Activated CD4-positive, CD25-positive, alpha-beta regulatory T cell treated with anti-CD3 and anti-CD28 coated beads, Interleukin-2, amount 50 U/mL, for 16 hours (primary cell): ENCODE measurements around the gene CDKL5.

ENCODE experiments used
- DNase-seq: peaks from one replicate; pipeline ENCODE4 v3.0.0-alpha.2; 2020; ENCODE audit warnings: low read depth, low spot score

Gene CDKL5

DNA sequence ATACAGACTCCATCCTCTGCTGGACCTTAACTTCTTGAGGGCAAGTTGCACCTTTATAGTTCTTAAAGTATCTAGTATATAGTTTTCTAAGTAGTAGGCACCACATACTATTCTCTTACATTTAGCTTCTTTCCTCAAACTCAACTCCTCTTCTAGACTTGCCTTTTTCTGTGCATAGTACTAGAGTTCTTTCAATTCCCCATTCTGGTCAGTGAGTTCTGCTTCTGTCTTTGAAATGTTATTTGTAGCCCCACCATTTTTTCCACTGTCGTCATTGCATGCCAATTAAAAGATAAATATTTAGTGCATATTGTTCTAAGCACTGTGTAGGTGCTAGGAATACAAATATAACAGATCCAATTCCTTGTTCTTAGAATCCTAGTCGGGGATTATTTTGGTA lies 31.6 kb downstream of the CDKL5 start:
- no peak for DNase-seq

DNA sequence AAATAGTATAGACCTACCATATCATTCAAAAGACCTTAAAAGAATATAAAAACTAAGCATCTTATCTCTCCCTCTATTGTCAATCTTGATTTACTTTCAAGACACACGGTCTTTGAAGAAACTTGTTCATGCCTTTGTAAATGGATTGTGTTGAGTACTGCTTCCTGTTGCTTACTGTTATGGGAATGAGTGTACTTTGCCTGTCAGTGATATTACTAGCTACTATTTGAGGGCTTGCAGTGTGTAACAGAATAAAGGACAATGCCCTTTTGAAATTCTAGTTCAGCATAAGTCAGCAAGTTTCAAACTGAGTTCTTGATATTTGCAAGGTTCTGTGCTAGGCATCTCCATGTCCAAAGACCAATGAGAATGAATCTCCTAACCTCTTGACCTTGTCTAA lies 36.0 kb downstream of the CDKL5 start:
- no peak for DNase-seq

DNA sequence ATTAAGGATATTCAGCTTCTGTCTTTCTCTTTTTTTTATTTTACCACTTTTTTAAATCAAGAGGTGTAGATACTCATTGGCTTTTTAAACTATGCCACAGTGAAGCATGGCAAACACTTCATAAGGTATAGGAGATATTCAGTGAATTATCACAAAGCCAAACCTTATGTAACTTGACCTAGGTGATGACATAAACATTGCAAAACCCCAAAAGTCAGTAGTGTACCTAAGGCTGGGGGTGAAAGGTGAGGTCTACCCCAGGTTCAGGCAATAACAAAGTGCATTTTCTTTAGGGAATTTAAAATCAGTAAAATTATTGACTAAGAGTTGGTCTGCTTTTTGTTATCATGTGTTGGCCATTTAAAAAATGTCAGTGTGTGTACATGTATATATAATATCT lies 39.1 kb downstream of the CDKL5 start:
- no peak for DNase-seq

DNA sequence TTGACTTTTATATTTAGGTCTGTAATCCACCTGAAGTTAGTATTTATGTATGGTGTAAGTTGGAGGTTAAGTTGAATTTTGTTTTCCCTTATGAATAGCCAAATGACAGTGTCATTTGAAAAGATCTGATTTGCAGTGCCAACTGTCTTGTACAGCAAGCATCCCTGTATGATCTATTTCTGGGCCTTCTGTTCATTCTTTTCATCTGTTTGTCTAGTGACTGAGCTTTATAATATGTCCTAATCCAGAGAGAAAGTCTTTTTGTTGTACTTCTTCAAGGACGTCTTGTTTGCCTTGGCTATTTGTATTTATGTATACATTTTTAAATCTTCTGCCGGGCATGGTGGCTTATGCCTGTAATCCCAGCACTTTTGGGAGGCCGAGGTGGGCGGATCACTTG lies 39.6 kb downstream of the CDKL5 start:
- no peak for DNase-seq

DNA sequence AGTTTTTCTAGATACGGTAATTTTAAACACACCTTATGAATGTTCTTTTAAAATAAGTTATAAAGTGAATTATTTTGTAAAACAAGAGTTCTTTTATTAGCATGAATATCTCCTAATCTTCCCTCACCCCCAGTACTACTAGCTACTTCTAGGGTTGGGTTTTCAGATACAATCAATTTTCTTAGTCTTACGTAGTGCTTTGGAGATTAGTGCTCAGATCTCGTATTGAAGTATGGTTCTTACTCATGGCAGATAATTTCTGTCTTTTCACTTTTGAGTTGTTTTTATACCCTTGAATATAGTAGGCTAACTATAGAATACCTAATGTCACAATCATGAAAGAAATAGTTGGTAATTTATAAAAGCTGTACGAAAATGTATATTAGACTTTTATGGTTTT lies 43.2 kb downstream of the CDKL5 start:
- no peak for DNase-seq

DNA sequence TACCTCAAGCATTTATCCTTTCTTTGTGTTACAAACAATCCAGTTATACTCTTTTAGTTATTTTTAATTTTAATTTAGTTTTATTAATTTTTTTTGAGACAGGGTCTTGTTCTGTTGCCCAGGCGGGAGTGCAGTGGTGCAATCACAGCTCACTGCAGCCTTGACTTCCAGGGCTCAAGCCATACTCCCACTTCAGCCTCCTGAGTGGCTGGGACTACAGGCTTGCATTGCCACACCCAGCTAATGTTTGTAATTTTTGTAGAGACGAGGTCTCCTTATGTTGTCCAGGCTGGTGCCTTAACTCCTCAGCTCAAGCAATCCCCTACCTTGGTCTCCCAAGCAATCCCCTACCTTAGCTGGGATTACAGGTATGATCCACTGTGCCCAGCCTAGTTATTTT lies 45.9 kb downstream of the CDKL5 start:
- no peak for DNase-seq

DNA sequence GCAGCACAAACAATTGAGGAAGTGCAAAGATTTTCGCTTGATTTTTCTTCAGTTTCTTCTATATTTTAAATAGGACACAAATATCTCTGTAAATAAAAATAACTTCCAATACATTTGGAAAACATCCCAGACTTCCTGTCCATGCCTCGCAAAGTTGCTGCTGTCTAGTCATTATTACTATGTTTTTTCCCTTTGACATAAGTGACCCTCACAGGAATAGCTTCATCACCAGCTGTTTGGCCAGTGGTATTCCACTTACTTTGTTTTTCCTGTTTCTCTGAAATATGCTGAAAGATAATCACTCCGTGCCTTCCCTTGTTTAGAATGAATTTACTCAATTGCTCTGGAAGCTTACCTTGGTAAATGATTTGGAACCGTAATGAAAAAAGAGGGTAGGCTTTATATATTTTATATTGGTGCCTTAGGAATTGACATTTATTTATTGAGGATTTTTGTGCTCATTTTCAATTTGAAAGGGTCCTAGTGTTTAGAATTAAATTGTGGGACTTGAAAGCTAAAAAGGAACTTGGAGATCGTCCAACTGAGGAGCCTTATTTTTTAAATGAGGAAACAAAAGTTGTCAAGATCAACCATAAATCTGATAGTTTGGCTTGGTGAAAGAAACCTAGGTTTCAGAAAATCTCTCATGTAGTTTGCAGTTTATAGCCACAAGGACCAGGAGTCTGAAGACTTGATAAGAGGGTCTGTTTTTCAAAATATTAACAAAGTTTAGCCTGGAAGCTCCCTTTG lies 65.6 kb downstream of the CDKL5 start:
- no peak for DNase-seq

DNA sequence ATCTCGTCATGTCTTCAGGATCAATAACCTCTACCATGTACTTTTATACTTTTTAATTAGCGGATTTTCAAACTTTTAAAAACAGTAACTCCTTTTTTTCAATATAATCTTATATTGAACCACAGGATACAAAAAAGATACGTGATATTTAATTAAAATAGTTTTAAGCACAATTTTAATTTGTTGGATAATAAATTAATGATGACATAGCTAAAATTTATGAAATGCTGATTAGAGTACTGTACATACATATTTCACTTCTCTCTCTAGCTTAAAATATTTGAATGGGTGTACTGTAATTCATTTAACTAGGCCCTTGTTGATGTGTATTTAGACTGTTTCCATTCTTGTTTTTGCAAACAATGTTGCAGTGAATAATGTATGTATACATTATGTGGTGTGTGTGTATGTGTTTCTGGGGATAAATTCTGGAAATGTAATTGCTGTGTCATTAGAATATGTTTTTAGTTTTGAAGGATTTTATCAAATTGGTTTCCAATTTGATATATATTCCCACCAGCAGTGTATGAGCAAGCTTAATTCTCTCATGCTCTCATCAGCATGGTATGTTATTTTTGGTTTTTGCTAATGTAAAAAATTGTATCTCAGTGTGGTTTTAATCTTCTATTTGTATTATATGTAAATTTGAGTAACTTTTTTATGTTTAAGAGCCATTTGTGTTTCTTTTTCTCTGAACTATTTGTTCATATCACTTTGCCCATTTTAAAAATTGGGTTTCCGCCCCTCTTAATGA lies 66.4 kb downstream of the CDKL5 start:
- no peak for DNase-seq

DNA sequence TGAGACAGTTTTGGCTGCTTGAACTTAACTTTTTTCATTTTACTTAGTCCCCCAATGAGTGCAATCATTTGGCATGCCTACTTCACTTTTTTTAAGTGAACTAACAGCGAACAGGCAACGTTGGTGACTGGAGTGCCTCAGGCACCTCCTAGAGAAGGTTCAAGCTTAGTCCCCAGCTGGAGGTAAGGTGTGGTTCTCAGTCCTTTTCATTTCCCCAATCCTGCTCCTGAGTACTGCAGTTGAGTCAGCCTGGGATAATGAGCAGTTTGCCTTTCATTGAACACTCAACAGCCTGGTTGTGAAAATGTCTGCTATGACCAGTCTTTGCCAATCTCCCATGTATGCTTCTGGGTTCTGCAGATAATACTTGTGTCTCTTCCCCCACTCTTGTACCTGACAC lies 109.5 kb downstream of the CDKL5 start:
- no peak for DNase-seq

DNA sequence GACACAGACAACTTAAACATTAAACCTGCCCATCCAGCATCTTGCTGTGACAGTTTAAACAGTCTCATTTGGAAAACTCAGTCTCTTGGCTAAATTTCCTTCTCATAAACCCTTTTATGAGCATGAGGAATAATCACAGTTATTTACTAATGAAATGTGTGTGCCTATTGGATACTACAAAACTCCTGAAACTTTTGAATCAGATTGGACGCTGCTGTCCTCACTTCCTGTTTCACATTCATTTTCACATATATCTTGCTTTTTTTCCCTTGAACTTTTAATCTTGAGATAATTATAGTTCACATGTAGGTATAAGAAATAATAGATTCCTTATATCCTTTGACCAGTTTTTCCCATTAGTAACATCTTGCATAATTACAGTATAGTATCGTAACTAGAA lies 111.7 kb downstream of the CDKL5 start:
- DNase-seq = no peak

DNA sequence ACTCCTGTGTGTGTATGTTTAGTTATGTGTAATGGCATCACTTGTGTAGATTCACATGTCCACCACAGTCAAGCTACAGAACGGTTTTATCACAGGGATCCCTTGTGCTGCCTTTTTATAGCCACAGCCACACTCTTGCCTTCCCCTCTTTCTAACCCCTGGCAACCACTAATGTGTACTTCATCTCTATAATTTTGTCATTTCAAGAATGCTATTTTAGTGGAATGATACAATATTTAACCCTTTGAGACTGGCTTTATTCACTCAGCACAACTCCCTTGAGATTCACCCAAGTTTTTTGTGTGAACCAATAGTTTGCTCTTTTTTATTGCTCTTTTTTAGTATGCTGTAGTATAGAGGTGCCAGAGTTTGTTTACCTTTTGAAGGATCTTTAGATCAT lies 112.1 kb downstream of the CDKL5 start:
- DNase-seq = no peak

DNA sequence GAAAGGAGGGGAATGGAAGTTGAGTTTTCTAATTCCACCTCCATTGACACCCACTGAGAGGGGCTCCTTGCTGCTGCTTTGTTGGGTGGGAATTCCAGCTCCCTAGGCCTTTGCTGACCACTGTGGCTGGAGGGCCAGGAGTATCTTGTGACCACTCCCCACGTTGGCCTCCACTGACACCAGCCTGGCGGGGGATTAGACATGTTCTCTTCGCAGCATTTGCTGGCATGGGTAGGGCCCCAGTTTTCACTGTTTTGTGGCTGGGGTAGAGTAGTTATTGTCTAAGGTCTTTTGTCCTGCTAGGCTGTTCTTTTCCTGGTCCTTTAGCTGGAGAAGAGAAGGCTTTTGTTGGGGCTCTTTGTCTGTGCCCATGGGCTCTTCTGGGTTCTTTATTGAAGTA lies 116.7 kb downstream of the CDKL5 start:
- DNase-seq = no peak

DNA sequence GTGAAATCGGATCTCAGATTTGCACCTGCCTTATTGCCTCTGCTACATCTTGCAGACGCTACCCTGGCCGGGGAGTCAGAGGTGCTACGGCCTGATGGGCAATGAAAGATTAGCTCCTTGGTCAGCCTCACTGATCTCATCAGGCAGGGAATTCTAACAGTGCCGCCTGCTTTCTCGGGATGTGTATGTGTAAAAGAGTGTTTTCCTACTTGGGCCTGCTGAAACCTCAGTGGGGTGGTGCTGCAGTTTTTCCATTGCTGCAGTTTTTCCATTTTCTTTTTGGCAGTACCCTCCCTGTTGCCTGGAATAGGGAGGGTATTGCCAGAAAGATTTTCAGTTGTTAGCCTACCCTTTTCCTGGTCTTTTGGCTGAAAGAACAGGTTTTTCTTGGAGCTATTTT lies 117.5 kb downstream of the CDKL5 start:
- DNase-seq = no peak

DNA sequence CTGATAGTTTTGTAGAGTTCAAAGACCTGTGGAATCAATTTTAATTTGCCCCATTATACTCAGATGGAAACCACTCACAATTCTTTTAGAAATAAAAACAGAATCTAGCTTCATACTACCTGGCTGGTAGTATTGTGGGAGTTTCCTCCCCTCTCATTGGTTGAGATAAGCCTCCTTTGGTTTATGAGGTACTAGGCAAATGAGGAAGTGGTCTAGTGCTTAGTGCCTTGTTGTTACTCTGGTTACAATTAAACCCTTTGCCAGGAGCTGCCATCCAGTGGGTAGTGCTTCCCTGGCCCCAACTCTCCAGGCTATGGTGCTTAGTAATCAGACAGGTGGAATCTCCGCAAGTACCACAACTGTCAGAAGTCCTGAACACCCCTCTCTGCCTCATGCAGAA lies 118.3 kb downstream of the CDKL5 start:
- no peak for DNase-seq

DNA sequence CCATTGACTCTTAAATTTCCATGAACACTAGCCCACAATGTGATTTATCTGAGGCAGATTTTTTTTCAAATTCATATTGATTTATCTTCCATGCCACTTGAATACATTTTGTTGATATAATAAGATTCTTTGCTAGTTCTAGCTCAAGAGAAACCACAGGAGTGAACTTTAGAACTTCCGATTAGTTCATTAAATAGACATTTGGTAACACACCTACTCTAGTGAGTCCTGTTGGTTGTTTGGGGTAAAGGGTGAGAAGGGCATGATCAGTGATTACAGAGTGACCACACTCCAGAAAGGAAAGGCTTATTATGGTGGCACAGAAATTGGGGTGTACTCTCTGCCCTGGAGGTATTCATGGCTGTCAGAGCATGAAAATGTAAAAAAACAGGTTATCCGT lies 120.4 kb downstream of the CDKL5 start:
- no peak for DNase-seq

DNA sequence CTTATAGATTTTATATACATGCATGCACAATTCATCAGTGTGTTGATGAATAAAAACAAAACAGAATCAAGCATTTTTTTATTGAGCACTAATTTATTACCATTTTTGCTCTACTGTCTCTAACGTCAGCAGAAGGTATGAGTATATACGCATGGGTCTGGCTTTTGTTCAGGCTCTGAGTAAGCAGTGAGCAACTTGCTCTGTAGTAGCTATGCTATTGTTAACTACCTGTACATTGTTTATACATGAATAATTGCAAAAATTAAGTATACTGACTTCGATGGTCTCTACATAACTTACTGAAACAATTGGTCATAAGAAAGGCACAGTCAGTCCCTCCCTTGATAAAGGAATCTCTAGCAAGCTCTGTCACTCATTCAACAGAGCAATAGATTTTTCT lies 123.6 kb downstream of the CDKL5 start:
- no peak for DNase-seq

DNA sequence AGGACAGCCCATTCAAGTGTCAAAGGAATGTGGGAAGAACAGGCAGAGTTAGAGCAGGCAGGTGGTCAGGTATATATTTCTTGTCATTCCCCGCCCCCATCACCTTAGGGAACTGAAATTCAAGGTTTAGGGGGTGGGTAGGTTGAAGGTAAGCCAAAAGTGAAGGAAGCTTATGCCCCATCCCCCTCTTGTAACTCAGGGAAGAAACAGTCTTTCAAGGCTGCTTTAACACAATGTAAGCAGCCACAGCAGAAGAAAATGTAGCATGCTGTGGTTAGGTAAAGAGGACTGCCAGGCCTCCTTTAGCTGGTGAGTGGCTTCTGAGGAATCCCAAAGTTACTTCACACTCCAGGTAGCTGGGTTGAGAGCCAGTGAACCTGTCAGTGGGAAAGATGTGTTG lies 124.2 kb downstream of the CDKL5 start:
- no peak for DNase-seq

DNA sequence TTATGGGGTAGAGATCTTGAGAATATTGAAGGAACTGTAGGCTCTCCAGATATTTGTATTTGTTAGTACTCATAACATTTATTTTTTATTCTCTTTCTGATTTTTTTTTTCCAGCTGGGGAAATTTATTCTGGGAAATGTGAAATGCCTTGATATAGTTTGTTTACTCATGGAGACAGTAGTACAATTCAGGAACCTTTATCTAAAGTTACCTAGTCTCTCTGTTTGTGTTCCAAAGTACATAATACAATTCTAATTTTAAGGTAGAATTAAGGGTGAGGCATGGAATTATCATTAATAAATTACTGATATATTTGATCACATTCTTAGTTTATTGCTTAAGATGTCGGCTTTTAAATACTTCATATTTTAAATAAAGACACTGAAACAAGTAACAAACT lies 132.5 kb downstream of the CDKL5 start:
- DNase-seq = no peak

DNA sequence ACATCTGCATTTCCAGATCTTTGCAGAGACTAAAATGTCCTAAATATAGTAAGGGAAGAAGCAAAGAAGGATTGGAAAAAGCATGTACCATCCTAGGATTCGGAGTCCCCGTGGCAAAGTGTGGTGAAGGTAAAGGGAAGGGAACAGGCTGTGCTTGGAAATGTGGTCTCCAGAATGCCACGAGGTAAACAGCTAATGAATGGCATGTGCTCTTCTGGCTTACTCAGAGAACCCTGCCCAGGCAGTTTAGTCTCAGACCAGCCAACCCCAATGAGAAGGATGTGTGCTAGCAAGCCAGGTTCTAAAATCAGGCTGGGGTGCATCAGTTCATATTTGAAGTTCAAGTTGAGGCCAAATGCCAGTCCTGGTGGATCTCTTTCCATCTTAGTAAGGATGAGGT lies 133.4 kb downstream of the CDKL5 start:
- no peak for DNase-seq

DNA sequence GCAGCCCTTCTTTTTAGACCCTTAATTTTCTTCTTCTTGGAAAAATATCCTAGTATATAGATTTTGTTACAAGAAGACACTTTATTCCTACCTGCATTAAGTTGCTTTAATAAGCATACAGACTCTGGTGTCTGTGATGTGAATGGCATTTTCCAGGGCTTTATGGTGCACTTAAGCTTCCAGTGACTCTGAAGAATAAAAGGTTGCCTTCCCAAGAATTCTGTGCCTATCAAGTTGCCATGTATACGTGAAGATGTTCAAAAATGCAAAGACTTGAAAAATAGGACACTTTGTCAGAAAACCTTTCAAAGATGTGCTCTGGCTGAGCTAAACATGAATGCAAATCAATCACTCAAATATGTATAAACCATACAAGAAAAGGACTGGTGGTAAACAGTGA lies 135.6 kb downstream of the CDKL5 start:
- DNase-seq = no peak

DNA sequence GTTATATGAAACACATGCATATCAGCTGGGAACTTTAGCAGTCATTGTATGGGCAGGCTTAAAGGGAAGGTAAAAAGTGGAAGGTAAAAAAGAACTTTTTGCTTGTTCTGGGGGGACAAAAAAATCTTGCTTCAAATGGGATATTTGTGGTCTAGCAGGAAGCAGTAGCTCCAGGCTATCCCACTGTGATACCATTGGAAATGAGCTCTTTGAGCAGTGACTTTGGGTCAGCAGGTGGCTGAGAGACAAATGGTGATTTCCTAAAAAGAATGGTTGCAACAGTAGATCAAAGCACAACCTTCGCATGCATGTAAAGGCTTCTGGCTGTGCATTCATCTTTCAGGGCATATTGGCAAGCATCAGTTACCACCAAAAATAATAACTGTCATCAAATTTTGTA lies 140.3 kb downstream of the CDKL5 start:
- no peak for DNase-seq

DNA sequence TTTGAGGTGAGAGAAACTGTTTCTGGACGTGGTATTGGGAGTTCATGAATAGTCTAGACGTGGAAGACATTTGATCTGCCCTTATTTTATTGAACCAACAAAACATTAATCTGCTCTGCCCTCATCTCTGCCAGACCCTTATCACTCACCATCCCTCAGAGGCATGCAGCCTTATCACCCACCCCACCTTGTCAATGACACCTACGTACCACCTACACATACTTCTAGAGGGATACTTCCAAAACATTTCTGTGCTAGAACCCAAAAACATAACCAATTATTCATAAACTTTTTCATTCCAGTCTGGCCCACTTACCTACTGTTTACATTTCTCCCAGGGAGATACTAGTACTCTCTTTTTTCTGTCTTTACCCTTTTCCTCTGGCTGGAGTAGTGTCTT lies 141.3 kb downstream of the CDKL5 start:
- no peak for DNase-seq

DNA sequence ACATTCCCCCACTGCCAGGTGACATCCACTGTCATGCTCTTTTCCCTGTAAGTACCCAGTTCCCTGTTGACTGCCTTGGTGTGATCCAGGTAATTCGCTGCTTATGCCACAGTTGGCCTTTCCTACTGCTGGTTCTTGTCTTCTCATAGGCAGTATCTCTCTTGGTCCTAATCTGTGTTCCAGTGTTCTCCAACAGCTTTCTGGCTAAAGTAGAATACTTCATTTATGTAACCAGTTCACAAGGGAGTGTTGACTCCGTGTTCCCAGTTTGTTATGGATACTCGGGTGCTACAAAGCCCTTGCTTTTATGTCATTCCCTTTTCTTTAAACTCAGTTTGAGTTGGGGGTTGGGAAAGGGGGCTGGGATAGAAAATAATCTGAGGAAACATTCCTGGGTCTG lies 148.1 kb downstream of the CDKL5 start:
- no peak for DNase-seq

DNA sequence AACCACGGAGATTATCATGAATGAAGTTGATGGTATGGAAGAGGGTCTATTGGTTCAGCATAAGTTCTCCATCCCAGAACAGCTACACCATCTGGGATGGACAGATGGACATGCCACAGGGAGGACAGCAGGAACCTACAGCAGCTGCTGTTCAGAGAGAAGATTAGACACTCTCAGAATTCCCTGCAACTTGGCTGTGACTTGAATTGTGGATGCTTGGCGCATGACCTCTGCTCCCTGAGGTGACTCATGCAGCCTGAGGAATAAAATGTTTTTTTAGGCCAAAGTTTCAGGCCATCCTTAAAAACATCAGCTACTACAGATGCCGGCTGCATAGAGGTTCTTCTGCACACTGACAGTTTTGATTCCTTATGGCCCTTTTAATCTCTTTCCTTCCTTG lies 149.2 kb downstream of the CDKL5 start:
- DNase-seq = no peak
